Raji (cell line): ENCODE measurements around the gene PYGB.

ENCODE experiments used
- POLR2A ChIP-seq: IDR thresholded peaks from 2 replicates; pipeline ENCODE4 v1.6.1; 2011; ENCODE audit warnings: low read depth, low read length, control low read depth; ENCODE audit not compliant: insufficient read depth

PYGB gene

DNA sequence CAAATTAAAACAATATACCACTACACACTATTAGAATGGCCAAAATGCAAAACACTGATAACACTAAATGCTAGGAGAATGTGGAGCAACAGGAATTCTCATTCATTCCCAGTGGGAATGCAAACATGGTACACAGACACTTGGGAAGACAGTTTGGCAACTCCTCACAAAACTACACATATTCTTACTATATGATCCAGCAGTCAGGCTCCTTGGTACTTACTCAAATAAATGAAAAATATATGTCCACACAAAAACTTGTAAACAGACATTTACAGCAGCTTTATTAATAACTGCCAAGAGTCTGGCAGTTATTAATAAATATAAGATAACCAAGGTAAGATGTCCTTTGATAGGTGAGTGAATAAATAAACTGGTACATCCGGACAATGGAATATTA, 97.8 kb downstream of the PYGB start:
- TF ChIP-seq POLR2A = no peak

DNA sequence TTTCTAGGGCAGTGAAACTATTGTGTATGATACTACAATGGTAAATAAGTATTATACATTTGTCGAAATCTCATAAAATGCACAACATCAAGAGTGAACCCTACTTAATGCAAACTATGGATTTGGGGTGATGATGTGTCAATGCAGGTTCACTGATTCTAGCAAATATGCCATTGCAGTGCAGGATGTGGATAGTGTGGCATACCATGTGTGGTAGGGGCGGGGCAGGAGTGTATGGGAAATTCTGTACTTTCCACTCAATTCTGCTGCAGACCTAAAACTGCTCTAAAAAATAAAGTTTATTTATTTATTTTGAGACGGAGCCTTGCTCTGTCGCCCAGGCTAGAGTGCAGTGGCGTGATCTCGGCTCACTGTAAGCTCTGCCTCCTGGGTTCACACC, 98.5 kb downstream of the PYGB start:
- TF ChIP-seq POLR2A = no peak
